Tibial nerve (tissue), 4 donors: Measurements from ENCODE around the gene BANK1. TPM values are rescaled to one million over a fixed set of nuclear protein-coding genes. Genes with fewer than 3 reads are reported as not detected.

Experiments used
- DNase-seq, 2 donors: peaks; one replicate each; pipeline ENCODE4 v3.0.0-alpha.2; 2019; ENCODE audit warnings: low spot score in 2 of 2
- H3K27ac ChIP-seq, 4 donors: fragments of 200-600 bp; sonication (generic) in 3 of 4; one replicate each; pipeline ENCODE4 v1.5.1; 2017 to 2019; ENCODE audit warnings: mild to moderate bottlenecking in 1 of 4
- H3K27me3 ChIP-seq, 2 donors: fragments of 200-600 bp; sonication (generic) in 1 of 2; one replicate each; pipeline versions ENCODE4 v1.5.1 to v1.6.0; 2017 to 2019
- H3K36me3 ChIP-seq, 3 donors: fragments of 200-600 bp; sonication (generic); one replicate each; pipeline ENCODE4 v1.5.1; 2018 to 2019
- H3K4me1 ChIP-seq, 4 donors: fragments of 200-600 bp; sonication (generic) in 3 of 4; one replicate each; pipeline ENCODE4 v1.5.1; 2017 to 2019
- H3K4me3 ChIP-seq, 4 donors: fragments of 200-600 bp; sonication (generic) in 3 of 4; one replicate each; pipeline ENCODE4 v1.5.1; 2017 to 2019; ENCODE audit warnings: mild to moderate bottlenecking in 1 of 4, moderate library complexity in 1 of 4
- H3K9me3 ChIP-seq, 4 donors: fragments of 200-600 bp; sonication (generic) in 3 of 4; one replicate each; pipeline ENCODE4 v1.5.1; 2017 to 2019
- EP300 ChIP-seq, 2 donors: sonication (generic); formaldehyde crosslinking; IDR thresholded peaks; one replicate each; pipeline ENCODE4 v1.6.1; 2017; ENCODE audit warnings: antibody characterized with exemption in 2 of 2, mild to moderate bottlenecking in 1 of 2
- POLR2A ChIP-seq, 2 donors: fragments of 450-650 bp; IDR thresholded peaks; one replicate each; pipeline ENCODE4 v1.6.1; 2017; ENCODE audit warnings: antibody characterized with exemption in 2 of 2, mild to moderate bottlenecking in 2 of 2, moderate library complexity in 2 of 2
- WGBS, 2 donors: methylation state at CpG; one replicate each; pipeline ENCODE4 v1.1.5; 2018; 5-methylcytosine and 5-hydroxymethylcytosine counted together
- total RNA-seq, 4 donors: library from RNA; depleted of rRNA; stranded (reverse); fragments of >200 nt; gene quantifications; one replicate each; pipeline ENCODE4 v1.1.0, GENCODE V29; 2016
- TF ChIP-seq, protein P1 (sequence below), 5 experiments: fragments of 200-600 bp in 3 of 5; fragments of 450-650 bp in 2 of 5; sonication (generic) in 3 of 5; IDR thresholded peaks; one replicate each; pipeline ENCODE4 v1.5.1; 2016 to 2019; ENCODE audit warnings: antibody characterized with exemption in 5 of 5, mild to moderate bottlenecking in 3 of 5, moderate library complexity in 2 of 5

BANK1 gene
- total RNA-seq, 4 donors from 2014 or later: 3.5 to 6.3 (median 5.1) TPM

DNA sequence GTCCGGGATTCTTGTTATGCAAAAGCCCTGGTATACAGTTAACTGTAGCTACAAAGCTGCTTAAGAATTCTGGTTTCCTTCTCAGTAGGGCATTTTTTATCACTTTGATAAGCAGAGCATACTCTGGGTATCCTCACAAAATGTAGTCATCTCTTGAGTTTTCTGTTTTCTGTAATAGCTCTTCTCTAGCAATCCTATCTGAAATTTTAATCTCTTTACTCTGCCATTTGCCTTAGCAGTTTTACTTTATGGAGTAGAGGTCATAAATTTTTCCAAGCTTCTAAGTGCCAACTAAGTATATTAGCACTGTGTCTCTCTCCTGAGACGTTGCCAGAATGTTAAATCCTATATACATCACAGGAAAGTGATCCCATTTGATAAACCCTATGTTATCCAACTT, 28.0 kb upstream of the BANK1 start:
- H3K27me3 ChIP-seq: no peaks in the 10 kb centered on the region
- H3K4me1 ChIP-seq: no peaks in the 10 kb centered on the region
- DNase-seq: no peak
- TF ChIP-seq POLR2A (IDR thresholded peaks at IDR 0.05) (no peak), EP300 (IDR thresholded peaks at IDR 0.05) (no peak)
- TF ChIP-seq, protein P1, sequence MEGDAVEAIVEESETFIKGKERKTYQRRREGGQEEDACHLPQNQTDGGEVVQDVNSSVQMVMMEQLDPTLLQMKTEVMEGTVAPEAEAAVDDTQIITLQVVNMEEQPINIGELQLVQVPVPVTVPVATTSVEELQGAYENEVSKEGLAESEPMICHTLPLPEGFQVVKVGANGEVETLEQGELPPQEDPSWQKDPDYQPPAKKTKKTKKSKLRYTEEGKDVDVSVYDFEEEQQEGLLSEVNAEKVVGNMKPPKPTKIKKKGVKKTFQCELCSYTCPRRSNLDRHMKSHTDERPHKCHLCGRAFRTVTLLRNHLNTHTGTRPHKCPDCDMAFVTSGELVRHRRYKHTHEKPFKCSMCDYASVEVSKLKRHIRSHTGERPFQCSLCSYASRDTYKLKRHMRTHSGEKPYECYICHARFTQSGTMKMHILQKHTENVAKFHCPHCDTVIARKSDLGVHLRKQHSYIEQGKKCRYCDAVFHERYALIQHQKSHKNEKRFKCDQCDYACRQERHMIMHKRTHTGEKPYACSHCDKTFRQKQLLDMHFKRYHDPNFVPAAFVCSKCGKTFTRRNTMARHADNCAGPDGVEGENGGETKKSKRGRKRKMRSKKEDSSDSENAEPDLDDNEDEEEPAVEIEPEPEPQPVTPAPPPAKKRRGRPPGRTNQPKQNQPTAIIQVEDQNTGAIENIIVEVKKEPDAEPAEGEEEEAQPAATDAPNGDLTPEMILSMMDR (IDR thresholded peaks at IDR 0.05): no peak
- H3K4me3 ChIP-seq: no peak overlapping the region
- WGBS, 2 donors: 55 to 65% methylated on average over 2 of the region's 2 CpGs
- H3K9me3 ChIP-seq: peaks cover 0 to 11% (median 0%) of the 10 kb centered on the region in 4 donors
- H3K36me3 ChIP-seq: no peaks in the 10 kb centered on the region
- no peak overlapping the region for H3K27ac ChIP-seq

DNA sequence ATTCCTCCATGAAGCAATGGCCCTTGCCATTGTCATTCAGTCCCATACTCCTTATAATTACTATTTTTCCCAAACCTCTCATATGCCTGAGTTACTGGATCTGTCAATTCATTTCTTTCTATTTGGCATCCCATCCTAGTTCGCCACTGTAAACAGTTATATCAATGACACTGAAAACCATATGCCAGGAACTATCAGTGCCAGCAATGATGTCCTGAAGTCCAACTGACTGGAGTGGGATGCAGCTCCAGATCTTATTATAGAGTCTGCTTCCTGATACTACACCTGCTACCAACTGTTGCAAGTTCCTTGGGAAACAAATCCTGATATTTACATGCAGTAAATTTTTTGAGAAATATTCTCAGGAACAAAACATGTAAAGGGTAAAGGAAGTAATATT, 27.0 kb upstream of the BANK1 start:
- no peaks in the 10 kb centered on the region for H3K36me3 ChIP-seq
- peaks cover 0 to 13% (median 0%) of the 10 kb centered on the region in 4 donors for H3K9me3 ChIP-seq
- H3K4me1 ChIP-seq: no peaks in the 10 kb centered on the region
- WGBS, 2 donors: 97% methylated on average over 1 of the region's 1 CpG
- no peak for DNase-seq
- no peak overlapping the region for H3K4me3 ChIP-seq
- H3K27me3 ChIP-seq: no peaks in the 10 kb centered on the region
- TF ChIP-seq, protein P1 (IDR thresholded peaks at IDR 0.05): no peak
- TF ChIP-seq POLR2A (IDR thresholded peaks at IDR 0.05) (no peak), EP300 (IDR thresholded peaks at IDR 0.05) (no peak)
- H3K27ac ChIP-seq: no peak overlapping the region

DNA sequence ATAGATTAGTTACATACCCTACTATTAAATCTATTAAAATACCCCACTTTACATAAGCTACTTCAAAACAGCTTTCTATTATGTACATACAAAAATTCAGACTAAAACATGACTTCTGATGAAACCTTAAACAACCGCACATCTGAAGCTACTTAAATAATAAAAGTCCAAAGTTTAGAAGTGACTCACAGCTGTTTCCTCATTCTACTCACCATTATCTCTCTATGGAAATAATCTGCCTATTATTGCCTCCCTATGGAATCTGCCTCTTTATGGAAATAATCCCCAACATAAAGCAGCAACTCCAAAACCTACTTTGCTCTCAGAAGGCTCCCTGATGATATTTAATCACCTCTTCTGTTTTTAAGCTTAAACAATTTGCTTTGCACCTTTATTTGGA, 15.7 kb upstream of the BANK1 start:
- Histone ChIP-seq H3K36me3 (no peaks in the 10 kb centered on the region), H3K4me1 (no peaks in the 10 kb centered on the region), H3K4me3 (no peak overlapping the region), H3K27ac (no peak overlapping the region), H3K27me3 (no peaks in the 10 kb centered on the region), H3K9me3 (peaks cover 0 to 29% (median 6%) of the 10 kb centered on the region in 4 donors)
- TF ChIP-seq POLR2A (IDR thresholded peaks at IDR 0.05) (no peak), EP300 (IDR thresholded peaks at IDR 0.05) (no peak)
- TF ChIP-seq, protein P1 (IDR thresholded peaks at IDR 0.05): no peak
- DNase-seq: no peak
- 42 to 48% methylated on average over 1 of the region's 1 CpG for WGBS, 2 donors

DNA sequence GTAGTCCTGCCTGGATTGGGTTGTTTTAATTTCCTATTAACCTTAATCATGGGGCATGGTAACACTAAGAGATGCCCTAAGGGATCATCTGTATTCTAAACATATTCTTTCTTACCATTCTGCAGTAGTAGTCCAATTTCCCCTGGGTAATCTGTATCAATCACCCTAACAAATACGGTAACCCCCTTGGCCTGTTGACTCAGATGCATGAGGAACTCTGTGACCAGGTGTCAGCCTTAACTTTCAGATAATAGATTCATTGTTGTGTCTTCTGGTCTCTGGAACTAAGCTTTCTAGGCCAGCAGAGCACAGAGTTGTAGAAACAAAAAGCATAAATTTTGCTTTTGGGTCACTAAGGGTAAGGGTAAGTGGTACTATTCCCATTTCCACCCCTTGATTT, 13.1 kb upstream of the BANK1 start:
- no peak for DNase-seq
- no peaks in the 10 kb centered on the region for H3K36me3 ChIP-seq
- no peaks in the 10 kb centered on the region for H3K27me3 ChIP-seq
- TF ChIP-seq EP300 (IDR thresholded peaks at IDR 0.05) (no peak), POLR2A (IDR thresholded peaks at IDR 0.05) (no peak)
- TF ChIP-seq, protein P1 (IDR thresholded peaks at IDR 0.05): no peak
- H3K27ac ChIP-seq: no peak overlapping the region
- no peak overlapping the region for H3K4me3 ChIP-seq
- WGBS, 2 donors: 45 to 79% methylated on average over 1 of the region's 1 CpG
- peaks cover 0 to 14% (median under 1%) of the 10 kb centered on the region in 4 donors for H3K9me3 ChIP-seq
- H3K4me1 ChIP-seq: no peaks in the 10 kb centered on the region

DNA sequence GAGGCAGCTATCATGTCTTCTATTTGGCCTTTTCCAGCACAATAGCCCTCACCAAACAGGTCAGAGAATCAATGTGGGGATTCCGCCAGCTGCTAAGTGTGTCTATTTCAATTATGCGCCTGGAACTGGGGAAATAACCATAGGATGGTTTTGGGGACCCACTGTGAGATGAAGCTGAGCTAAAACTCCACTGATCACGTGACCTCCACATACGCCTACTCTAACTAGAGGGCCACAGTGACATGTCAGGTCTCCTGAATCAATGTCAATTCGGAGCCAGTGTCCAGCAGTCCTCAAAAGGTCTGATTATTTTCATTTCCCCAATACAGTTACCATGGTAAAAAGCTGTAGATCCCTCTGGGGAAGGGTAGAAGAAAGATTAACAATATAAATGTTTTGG, 10.2 kb upstream of the BANK1 start:
- H3K27me3 ChIP-seq: no peaks in the 10 kb centered on the region
- no peak overlapping the region for H3K27ac ChIP-seq
- no peaks in the 10 kb centered on the region for H3K9me3 ChIP-seq
- no peak for TF ChIP-seq EP300 (IDR thresholded peaks at IDR 0.05)
- TF ChIP-seq, protein P1 (IDR thresholded peaks at IDR 0.05): no peak
- no peak for TF ChIP-seq POLR2A (IDR thresholded peaks at IDR 0.05)
- no peak overlapping the region for H3K4me3 ChIP-seq
- no peaks in the 10 kb centered on the region for H3K36me3 ChIP-seq
- no peak for DNase-seq
- no peaks in the 10 kb centered on the region for H3K4me1 ChIP-seq
- 94% methylated on average over 5 of the region's 5 CpGs for WGBS, 2 donors
